ENCODE results near the gene TAB2.

DNA sequence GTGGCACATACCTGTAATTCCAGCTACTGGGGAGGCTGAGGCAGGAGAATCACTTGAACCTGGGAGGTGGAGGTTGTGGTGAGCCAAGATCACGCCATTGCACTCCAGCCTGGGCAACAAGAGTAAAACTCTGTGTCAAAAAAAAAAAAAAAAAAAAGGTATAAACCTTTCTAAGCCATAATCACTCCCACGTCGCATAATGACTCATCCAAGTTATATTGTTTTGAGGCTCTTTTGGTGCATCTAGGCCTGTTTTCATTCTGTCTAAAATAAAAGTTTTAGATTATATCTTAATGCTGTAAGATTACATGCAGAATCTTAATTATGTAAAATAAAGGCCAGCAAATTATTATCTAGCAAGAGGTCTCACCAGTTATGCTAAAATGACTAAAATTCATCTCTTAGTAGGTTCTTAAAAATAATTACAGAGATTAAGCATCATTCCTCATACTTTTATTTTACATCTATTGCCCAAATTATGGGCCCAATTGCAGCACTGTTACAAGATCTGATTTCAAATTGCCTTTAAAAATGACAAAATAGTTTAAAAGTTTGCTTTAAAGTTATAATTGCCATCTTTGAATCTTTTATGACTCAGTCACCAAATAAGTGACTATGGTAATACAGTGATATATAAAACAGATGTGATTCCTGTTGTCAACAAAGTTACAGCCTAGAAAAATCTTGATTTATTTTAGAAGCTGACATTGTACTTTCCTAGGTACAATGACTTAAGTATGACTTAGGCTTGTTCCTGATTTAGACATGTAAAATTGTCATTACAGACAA is 72.2 kb downstream of the TAB2 start:
- TF ChIP-seq SP1 (IDR thresholded peaks at IDR 0.05; ENCODE audit: low read depth, low read length), result no peak
- TF ChIP-seq CTCF (IDR thresholded peaks at IDR 0.05; ENCODE audit: control extremely low read depth in 1 of 3, insufficient read depth in 1 of 3, low read depth in 1 of 3, low read length in 3 of 3), result no peak
- no peak for TF ChIP-seq RBBP5 (IDR thresholded peaks at IDR 0.05; ENCODE audit: borderline replicate concordance, low read depth, low read length)
- TF ChIP-seq, protein P1, sequence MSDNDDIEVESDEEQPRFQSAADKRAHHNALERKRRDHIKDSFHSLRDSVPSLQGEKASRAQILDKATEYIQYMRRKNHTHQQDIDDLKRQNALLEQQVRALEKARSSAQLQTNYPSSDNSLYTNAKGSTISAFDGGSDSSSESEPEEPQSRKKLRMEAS (IDR thresholded peaks at IDR 0.05), result no peak
- no peak for TF ChIP-seq KDM1A (IDR thresholded peaks at IDR 0.05; ENCODE audit: borderline replicate concordance, low read length)
- no peak for TF ChIP-seq CHD1 (IDR thresholded peaks at IDR 0.05; ENCODE audit: low read depth, low read length)
- no peak for TF ChIP-seq POU5F1 (IDR thresholded peaks at IDR 0.05; ENCODE audit: low read depth, low read length)
- TF ChIP-seq HDAC6 (IDR thresholded peaks at IDR 0.05; ENCODE audit: low read depth, low read length), result no peak
- no peak for TF ChIP-seq POLR2AphosphoS5 (IDR thresholded peaks at IDR 0.05; ENCODE audit: low read depth, low read length)
- no peak for TF ChIP-seq SP4 (IDR thresholded peaks at IDR 0.05; ENCODE audit: low read length)
- no peak for TF ChIP-seq RFX5 (IDR thresholded peaks at IDR 0.05; ENCODE audit: borderline replicate concordance, low read depth, low read length)
